GM21619 (cell line): ENCODE measurements around the gene PRAME.
"Not testable (repeated sequence)": the region's sequence is repeated elsewhere in the genome, so short reads cannot be mapped to it uniquely, and the experiment has no call there.

ENCODE experiments used
- ATAC-seq: cut with Tn5 transposase; IDR thresholded peaks from one replicate; pipeline ENCODE4 v1.9.1; 2021; ENCODE audit not compliant: unreplicated experiment

PRAME gene

GRCh38 chr22:22526125-22526912, 32.7 kb downstream of the PRAME start:
- ATAC-seq, result no peak

DNA sequence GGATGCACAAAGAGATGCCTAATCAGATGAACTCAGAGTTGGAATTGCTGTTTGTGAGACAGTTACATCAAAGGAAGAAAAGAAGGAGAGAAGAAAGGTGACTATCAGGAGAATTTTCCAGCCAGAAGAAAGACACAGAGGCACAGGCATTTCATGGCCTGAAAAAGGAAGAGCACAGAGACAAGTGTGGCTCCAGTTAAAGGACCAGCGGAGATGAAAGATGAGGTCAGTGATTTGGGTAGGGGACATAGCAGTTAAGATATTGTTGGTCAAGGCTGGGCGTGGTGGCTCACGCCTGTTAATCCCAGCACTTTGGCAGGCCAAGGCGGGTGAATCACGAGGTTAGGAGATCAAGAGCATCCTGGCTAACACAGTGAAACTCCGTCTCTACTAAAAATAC, 35.6 kb downstream of the PRAME start:
- ATAC-seq, result no peak

- ATAC-seq, result no peak
These were observed 37.4 kb downstream of the PRAME start for GRCh38 chr22:22521631-22522030.

GRCh38 chr22:22520667-22521602, 38.1 kb downstream of the PRAME start:
- no peak for ATAC-seq

DNA sequence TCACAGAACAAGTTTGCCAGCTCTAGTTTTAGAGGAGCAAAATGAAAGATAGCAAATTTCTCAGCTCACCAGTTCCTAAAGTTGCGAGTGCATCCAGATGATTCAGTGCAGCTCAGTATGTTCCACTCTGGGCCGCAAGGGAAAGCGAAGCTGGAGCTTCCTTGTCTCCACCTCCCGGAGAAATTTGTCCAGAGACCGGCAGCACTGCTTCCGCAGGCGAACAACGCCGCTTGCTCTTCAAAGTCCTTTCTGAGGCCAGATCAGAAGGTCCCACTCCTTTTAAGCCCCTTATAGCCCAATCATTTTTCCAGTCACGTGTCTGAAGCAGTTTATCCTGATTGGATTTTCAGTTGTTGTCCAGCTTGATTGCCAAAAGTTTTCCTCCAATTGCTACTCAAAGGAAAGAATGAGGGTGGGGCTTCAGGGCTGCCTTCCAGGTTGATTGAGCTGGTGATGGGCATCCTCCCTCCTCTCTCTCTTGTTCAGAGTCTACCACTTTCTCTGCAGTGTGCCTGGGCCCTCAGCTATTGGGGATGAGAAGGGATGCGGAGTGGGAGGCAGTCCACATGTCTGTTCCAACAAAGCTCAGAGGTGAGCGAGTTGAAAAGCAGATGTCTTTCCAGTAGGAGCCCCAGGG, 38.9 kb downstream of the PRAME start, which contains the start of gene ZNF280A:
ZNF280A (minus strand) TSS at position 251 of the 637 bp plus-strand sequence. CDS start 4,640 bp downstream, outside the sequence.
- no peak for ATAC-seq

GRCh38 chr22:22519591-22519990, 39.5 kb downstream of the PRAME start:
- ATAC-seq, result no peak

DNA sequence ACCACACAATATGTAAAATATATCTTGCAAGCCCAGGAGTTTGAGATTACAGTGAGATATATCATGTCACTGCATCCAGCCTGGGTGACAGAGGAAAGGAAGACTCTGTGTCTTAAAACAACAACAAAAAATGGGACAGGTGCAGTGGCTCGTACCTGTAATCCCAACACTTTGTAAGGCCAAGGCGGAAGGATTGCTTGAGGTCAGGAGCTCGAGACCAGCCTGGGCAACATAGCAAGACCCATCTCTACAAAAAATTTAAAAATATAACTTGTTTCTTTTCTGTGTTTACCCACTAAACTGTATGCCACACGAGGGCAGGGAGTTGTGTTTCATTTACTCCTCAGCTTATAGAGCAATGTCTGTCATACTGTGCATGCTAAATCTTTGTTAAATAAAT, 42.1 kb downstream of the PRAME start:
- no peak for ATAC-seq

GRCh38 chr22:22515890-22516289, 43.2 kb downstream of the PRAME start:
- no peak for ATAC-seq

DNA sequence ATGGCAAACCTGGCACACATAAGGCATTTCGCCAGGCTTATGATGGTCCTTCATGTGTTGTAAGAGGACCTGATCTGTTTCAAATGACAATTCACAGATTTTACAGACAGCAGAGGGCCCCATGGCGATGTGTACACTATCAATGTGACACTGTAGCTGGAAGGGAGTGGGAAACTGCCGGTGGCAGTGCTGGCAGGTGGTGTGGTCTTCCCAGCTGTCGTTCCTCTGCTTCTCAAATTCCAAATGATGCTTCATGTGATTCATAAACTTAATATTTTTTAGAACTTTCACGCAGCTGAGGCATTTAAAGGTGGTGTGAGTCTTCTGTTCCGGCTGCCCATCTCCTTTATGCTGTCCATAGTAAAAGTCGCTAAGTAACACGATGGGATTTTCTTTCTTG, 44.6 kb downstream of the PRAME start:
- not testable (repeated sequence) for ATAC-seq

- no peak for ATAC-seq
These were observed 45.4 kb downstream of the PRAME start for GRCh38 chr22:22513619-22514018.

- ATAC-seq, result no peak
These were observed 46.1 kb downstream of the PRAME start for GRCh38 chr22:22512951-22513350.

DNA sequence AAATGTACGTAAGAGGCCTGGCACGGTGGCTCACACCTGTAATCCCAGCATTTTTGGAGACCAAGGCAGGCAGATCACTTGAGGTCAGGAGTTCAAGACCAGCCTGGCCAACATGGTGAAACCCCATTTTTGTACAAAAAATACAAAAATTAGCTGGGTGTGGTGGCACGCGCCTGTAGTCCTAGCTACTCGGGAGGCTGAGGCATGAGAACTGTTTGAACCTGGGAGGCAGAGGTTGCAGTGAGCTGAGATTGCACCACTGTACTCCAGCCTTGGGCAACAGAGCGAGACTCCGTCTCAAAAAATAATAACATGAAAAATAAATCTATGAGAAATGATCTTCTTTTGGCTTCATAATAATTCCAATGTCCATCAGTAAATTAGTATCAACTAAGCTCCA, 48.2 kb downstream of the PRAME start:
- ATAC-seq, result not testable (repeated sequence)

DNA sequence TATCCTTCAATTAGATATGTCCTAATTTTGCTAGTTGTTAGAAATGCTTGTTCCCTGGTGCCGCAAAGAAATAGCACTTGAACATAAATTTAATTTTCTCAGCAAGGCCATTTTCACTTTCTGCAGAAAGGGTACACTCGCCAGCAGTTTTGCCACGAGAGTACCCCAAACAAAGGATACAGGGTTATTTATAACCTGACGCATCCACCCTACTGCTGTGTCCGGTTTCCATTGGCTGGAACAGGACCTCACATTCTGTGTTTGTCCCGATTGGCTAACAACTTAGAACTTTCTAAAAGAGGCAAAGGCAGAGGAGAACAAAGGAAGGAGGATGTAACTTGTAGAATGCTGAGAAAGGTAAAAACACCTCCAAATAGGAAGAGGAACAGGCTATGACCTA, 49.2 kb downstream of the PRAME start:
- ATAC-seq, result not testable (repeated sequence)

DNA sequence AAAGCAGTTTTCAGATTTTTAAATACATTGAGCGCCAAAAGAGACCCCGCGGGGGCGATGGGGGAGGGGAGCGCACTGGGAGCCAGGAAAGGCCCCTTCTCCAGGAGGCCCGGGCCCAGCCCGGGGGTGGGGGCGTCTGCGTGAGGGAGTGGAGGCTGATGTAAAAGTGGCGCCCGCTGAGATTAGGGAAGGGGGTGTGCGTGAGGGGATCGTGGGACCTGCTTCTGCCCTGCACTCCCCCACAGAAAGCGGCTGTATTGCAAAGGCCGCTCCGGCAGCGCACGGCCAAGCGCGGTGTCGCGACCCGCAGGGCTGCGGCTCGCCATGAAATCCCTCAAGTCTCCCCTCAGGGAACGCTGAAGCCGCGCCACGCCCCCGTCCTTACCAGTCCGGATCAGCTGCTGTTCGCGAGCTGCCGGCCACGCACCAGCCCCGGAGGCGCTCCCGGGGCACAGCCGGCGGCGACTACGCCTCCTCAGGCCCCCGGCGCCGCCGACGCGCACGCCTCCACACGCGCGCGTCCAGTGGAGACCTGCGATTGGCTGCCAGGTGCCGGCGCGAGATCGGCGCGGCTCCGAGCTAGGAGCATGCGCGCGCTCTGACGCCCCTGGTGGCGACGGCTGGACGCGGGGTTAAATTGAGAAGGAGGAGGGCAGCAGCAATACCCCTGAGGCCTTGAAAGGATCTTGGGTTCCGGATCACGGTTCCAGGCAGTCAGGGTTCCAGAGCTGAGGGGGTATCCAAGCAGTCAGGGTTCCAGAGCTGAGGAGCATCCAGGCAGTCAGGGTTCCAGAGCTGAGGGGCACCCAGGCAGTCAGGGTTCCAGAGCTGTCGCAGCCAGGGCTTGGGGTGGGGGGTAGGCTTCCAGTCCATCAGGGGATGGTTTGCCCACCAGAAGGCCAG, 50.5 kb downstream of the PRAME start, which contains the start of gene ZNF280B:
ZNF280B (minus strand) TSS at position 469 of the 903 bp plus-strand sequence. CDS start 19,344 bp downstream, outside the sequence.
- peak; percentile 83 for ATAC-seq

- no peak for ATAC-seq
These were observed 51.3 kb downstream of the PRAME start for GRCh38 chr22:22507743-22508273.

DNA sequence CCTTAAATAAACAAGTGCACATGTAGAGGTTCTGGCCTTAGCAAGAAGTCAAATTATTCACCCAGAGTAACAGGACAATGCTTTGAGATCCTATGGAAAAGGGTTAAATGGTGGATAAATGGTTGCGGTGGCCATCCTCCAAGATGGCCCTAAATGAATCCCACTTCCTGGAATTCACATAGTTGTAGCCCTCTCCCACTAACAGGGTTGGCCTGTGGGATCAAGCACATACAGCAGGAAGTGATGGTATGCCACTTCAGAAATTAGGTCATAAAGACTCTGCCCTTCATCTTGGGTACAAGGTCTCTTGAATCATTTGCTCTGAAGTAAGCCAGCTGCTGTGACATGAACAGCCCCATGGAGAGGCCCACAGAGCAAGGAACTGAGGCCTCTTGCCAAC, 52.3 kb downstream of the PRAME start:
- no peak for ATAC-seq

GRCh38 chr22:22498267-22498666, 60.8 kb downstream of the PRAME start:
- ATAC-seq, result no peak
